ENCODE results near the gene PRPH2.

Gene PRPH2, protein sequence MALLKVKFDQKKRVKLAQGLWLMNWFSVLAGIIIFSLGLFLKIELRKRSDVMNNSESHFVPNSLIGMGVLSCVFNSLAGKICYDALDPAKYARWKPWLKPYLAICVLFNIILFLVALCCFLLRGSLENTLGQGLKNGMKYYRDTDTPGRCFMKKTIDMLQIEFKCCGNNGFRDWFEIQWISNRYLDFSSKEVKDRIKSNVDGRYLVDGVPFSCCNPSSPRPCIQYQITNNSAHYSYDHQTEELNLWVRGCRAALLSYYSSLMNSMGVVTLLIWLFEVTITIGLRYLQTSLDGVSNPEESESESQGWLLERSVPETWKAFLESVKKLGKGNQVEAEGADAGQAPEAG

DNA sequence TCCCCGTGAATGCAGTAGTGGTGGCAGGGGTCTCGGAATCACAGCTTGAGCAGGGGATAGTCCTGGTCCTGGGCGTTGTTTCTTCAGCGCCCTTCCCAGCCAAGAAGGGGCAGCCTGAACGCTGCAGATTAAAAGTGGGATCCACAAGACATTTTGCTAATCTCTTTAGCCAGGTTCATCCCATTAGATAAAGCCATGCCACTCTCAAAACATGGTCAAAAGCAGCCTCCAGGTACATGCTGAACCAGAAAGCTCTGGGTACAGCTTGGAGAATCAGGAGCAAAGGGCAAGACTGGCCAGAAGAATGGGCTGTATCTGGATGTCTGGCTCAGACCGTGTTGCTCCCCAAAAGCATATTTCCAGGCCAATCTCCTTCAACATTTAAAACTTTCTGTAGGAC, at the start of gene PRPH2:
TSS of gene PRPH2 (minus strand) at position 101 of the 400 bp plus-strand sequence. CDS start 263 bp downstream, outside the sequence.
- DNase-seq (ENCODE audit: low spot score), result no peak

DNA sequence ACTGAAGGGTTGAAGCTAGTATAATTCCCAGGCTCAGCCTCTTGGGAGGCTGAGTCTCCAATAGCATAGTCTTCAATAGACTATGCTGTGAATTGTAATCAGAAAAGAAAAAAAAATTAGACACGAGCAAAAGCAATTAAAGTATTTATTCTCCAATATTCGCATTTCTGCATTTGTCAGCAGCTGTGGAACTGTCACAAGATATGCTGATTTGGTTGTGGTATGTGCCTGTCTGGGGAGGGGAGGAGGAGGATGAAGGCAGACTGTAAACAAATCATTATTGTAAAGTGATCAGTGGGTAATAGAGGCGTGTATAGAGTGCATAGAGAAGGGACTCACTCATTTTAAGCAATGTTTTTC, 49.3 kb upstream of the PRPH2 start:
- DNase-seq (ENCODE audit: low spot score), result no peak

DNA sequence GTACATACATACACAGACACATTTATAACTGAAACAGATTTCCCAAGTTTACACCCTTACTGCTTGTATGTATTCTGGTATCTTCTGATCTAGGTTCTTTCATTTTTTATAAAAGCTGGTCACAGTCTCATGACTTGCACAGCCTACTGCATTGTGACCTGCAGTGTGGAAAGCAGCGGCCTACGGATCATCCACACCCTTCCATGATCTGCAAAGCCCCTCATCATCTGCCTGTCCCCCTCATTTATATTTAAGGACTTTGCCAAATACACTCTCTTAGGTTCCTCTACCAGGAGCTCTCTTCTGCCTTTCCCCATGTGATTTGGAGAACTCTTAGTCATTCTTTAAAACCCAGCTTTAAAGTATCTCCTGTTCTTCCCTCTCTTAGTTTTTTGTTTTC, 47.4 kb upstream of the PRPH2 start:
- DNase-seq (ENCODE audit: low spot score), result no peak

DNA sequence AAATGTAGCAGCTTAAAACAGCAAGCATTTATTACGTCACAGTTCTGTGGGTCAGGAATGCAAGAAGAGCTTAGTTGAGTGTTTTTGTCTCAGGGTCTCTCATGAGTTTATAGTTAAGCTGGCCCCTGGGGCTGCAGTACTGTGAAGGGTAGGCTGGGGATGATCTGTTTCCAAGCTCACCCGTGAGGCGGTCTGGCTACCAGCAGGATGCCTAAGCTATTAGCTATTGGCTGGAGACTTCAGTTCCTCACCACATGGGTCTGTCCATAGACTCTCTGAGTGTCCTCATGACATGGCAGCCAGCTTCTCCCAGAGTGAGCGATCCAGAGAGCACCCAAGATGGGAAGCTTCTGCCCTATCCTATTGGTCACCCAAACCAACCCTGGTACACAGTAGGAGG, 46.7 kb upstream of the PRPH2 start:
- DNase-seq (ENCODE audit: low spot score), result no peak

DNA sequence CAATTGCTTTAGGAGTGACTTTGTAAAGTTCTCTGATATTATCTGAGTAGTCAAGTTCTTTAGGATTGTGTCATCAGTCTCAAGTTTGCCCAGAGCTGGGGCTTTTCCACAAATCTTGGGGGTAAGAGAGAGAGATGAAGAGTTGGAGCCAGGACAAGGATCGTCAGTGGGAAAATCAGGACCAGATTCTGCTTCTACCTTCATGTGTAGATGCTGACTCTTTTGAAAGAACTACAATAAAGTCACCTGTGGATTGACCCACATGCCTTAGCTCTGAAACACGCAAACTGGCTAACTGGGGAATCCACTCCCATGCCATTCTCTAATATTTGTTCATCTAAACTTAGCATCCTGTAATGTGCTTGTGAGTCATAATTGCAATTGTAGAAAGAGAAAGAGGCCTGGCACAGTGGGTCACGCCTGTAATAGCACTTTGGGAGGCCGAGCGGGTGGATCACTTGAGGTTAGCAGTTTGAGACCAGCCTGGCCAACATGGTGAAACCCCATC, 43.8 kb upstream of the PRPH2 start:
- peak; percentile 57 for DNase-seq (ENCODE audit: low spot score)

DNA sequence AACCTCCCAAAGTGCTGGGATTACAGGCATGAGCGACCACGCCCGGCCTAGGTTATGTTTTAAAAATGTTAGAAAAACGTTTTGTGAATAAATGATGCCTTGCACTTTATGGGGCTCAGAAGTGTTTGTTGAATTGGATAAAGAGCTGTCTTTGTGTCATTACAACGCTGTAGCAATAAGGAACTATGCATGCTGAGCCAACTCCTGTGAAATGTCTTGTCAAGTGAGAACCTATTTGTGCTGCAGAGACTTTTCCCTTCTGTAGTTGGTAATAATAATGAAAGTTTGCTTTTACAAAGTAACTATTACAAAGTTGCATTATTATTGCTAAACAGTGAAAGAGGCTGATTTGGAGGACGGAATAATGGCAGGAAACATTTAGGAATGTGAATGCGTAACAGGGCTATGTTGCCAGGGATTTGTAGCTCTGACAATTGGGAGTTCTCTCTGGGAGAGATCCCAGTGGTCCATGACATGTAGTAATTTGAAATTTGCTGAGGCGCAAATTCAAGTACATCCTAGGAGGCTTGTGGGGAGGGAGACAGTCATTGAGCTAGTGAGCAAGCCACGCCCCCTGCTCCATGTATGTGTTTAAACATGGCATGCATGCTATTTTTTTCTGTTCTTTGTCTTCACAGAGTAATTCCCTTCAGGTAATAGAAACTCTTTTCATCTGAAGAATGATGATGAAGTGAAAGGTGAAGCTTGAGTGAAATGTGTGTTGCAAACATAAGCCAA, 42.7 kb upstream of the PRPH2 start:
- DNase-seq (ENCODE audit: low spot score), result no peak

DNA sequence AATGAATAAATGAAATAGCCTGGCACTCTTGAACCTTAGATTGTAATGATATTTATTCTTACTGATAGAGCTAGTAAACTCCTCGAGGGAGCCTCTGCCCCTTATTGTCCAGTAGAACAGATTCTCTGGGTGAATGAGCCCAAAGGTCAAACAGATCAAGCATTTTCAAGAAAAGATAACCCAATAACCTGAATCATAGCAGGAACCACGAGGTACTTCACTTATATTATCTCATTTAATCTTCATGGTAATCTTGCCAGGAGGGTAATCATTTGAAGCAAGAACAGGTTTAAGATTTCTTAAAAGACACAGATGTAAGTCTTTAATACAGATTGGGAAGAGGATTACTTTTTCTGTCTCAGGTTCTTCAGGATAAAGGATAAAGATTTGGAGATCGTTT, 40.6 kb upstream of the PRPH2 start:
- no peak for DNase-seq (ENCODE audit: low spot score)

DNA sequence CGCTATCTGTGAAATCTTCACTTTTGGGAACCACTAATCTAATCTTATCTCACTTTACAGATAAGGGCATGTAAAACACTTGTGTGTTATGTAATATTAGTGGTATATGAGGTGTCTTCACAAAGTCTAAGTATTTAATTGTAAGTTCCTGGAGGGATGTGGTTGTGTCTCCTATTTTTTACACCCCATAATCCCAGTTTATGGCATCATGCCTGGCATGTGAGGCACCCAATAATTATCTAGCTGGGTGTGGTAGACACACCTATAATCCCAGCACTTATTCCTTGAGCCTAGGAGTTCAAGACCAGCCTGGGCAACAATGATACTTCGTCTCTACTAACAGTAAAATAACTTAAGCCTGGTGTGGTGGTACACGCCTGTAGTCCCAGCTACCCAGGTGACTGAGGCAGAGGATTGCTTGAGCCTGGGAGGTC, 40.0 kb upstream of the PRPH2 start:
- no peak for DNase-seq (ENCODE audit: low spot score)

DNA sequence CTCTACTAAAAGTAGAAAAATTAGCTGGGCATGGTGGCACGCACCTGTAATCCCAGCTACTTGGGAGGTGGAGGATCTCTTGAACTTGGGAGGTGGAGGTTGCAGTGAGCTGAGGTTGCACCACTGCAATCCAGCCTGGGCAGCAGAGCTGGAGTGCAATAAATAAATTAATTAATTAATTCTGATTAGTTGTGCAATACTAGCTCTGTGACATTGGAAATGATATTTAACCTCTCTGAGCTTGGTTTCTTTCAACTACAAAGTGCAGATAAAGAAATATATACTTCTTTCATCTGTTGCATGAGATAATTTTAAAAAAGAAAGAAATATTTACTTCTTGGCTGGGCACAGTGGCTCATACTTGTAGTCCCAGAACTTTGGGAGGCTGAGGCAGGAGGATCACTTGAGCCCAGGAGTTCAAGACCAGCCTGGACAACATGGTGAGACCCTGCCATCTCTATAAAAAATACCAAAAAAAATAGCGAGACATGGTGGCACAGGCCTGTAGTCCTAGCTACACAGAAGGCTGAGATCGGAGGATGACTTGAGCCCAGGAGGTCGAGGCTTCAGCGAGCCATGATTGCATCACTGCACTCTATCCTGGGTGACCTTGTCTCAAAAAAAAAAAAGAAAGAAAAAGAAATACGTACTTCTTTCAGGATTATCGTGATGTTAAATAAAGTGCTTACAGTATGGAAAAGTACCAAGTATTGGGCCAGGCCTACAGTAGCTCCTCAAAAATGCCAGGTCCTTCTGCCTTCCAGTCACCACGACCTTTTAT, 39.1 kb upstream of the PRPH2 start:
- no peak for DNase-seq (ENCODE audit: low spot score)

DNA sequence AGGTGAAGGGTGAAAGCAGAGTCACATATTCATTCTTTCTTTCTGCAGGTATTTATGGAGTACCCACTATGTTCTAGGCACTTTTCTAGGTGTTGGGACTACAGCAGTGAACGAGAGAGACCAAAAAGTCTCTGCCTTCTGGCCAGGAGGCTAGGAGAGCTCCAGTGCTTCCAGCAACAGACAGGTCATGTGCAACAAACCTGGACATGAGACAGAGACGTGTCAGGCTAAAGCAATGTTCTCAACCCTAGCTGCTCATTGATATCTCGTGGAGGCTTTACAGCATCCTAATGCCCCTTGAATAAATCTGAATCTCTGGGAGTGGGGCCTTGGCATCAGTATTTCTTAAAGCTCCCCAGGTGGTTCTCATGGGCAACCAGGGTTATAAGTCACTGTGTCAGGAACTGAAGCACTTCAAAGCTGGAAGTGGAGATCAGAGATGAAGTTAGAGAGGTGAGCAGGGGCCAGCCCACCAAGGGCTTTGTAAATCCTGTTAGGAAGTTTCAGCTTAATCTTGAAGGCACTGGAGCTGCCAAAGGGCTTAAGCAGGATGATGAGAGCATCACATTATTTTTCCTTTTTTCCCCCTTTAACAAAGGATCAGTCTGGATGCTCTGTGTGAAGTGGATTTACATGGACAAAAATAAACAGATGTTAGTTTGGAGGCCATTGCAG, 36.5 kb upstream of the PRPH2 start:
- no peak for DNase-seq (ENCODE audit: low spot score)

DNA sequence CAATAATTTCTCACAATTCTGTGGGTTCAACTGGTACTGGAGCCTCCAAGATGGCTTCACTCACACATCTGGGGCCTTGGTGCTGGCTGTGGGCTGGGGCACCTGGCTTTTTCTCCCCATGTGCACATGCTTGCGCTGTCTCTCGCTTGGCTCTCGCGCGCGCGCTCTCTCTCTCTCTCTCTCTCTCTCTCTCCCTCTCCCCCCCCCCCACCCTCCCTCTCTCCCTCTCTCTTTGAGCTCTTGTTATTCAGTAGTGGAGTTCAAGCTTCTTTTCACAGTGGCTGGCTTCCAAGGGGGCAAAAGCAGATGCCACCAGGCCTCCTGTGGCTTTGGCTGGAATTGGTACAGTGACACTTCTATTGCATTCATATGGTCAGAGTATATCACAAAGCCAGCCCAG, 34.3 kb upstream of the PRPH2 start:
- no peak for DNase-seq (ENCODE audit: low spot score)

DNA sequence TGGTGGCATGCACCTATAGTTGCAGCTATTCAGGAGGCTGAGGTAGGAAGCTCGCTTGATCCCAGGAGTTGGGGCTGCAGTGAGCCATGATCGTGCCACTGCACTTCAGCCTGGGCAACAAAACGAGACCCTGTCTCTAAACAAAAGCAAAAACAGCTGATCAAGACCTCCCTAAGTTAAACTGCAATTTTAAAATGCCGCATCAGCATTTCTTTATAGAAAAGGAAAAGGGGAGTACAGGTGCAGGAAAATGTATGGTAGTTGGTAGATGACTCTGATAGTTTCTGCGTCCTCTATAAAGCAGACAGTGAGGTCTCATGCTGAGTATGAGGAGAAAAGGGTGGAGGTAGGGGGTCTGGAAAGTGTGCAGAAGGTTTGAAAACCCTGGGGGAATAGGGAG, 32.4 kb upstream of the PRPH2 start:
- no peak for DNase-seq (ENCODE audit: low spot score)

DNA sequence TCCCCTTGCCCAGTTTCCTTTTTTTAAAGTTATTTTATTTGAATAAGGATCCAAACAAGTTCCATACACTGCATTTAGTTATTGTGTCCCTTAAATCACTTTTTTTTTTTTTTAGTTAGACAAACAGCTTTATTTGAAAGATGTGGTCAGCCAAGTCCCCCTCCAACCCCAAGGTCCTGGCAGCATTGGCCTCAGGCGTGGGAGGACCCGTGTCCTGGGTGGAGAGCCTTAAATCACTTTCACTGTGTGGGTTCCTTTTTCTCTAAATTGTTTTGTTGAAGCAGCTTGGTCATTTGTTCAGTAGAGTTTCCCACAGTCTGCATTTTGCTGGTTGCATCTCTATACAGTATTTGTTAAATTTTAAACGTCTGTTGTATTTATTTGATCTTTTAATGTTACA, 28.7 kb upstream of the PRPH2 start:
- no peak for DNase-seq (ENCODE audit: low spot score)

DNA sequence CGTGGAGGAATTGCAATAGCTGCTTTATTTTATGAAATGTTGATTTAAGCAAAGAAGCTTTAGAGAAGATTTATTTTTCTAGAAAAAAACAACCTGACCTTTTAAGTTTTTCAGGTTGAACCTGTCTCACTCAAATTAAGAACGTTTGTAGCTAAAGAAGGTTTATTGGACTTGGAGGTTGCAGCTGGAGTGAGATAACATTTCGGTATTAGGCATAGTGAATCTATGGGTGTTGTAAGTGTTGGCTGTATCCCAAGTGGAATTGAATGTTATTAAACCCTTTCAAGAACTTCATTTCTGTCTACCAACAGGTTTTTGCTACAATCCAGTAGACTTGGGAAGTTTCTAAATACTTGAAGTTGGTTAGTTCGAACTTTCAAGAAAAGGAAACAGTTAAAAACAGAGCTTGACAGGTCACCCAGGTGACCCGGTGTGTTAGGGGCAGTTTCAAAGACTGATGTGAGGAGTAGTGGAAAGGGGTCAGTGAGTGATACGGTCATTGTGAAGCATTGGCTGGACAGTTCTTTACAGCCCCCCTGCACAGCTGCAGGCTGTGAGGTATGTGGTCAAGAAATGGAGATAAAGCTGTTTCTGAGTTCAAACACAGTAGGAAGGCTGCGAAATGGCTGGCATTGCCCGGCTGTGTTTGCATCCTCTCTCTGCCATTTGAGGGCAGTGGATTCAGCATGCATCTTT, 26.0 kb upstream of the PRPH2 start:
- no peak for DNase-seq (ENCODE audit: low spot score)

DNA sequence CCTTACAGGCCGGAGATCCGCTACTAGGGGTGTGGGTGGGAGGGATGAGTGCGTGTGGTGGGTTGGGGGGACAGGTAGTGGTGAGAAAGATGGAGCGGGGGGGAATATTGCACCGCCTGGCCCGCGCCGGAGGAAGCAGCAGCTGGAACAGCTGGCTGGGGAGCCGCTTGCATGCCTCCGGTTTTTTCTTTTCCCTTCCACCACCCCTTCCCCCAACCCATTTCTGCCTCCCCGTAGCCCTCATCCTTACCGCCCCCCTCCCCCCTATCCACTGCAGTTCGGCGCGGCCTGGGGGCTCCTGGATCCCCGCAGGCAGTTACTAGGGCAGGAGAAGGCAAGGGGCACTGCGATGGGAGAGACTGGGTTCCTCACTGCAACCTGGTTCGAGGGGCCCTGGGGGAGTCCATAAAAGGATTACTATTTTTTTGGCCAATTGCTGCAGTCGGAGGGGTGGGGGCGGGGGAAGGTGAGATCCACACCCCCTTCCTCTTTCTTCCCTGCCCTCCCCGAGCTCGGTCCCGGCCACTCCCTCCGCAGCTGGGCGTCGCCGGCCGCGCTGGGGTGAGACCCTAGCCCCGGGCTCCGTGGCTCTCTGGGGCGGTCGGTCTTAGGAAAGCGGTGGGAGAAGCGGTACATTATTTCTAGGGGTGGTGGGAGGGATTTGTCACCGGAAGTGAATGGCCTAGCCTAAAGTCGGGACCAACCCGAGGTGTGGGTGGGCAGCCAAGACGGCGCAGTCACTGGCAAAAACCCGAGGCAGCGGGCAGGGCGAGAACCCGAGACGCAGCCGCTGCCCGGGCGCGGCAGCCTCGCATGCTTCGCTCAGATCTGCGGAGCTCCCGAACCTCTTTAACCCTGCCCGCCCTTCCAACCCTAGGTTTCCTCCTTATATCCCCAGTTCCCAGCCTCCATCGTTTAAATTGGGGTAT, 24.3 kb upstream of the PRPH2 start:
- DNase-seq (ENCODE audit: low spot score), result peak; percentile 93

DNA sequence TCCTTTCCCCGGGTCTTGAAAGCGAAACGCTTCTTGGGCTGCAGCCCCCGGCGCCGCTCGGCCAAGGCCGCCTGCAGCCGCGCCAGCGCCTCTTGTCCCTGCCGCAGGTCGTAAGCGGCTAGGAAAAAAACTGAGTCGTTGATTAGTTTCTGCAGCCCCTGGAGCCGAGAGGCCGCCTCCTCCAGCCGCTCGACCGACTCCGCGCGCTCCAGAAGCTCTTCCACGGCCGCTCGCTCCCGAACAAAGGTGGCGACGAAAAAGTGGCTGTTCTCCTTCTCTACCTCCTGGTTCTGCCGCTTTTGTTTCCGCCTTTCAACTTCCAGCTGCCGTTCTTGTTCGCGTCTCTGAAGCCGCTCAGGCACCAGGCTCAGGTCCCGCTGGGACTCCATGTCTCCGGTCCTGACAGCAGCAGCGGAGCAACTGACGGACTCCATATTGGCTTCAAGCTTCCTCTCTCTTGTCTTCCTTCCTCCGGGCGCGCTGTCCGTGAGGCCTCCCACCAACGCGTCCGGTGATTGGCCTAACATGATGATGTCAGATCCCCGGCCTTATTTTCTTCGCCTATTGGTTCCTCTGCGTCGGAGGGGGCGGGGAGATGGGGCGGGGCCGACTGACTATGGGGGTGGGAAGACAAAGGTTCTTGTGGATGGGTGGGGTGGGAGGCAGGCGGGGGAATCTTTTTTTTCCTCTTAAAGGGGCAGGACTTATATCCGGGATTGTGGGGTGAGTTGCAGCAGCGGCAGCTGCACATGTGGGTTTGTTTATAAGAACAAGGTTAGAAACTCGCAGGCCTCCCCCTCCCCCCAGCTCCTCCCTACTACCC, 23.5 kb upstream of the PRPH2 start, which contains the start of gene TBCC:
TSS of gene TBCC (minus strand) at position 464 of the 823 bp plus-strand sequence. CDS start at position 434, 30 bp downstream.
- DNase-seq (ENCODE audit: low spot score), result peak; percentile 99

DNA sequence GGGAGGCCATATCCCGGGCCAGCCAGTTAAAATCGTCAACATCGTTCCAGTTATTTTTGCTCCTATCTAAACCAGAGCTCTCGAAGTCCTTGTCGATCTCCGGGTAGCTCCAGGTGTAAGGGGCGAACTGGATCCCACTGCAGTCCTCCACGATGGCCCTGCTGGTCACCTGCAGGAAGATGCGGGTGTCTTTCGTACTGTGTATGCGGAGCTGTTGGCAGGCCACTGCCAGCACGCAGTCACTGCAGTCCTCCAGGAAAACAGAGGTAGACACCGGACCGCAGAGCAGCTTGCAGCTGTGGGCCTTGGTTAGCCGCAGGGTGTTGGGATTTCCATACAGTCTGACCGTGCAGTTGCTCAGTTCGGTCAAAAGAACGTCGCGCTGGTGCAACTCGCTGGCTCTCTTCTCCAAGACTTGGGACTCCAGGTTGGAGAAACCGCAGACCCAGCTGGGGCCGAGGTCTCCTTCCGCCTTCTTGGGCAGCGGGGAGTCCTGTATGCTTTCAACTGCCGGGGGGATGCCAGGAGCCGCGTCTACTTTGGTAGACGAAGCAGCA, 22.8 kb upstream of the PRPH2 start:
- peak; percentile 41 for DNase-seq (ENCODE audit: low spot score)

DNA sequence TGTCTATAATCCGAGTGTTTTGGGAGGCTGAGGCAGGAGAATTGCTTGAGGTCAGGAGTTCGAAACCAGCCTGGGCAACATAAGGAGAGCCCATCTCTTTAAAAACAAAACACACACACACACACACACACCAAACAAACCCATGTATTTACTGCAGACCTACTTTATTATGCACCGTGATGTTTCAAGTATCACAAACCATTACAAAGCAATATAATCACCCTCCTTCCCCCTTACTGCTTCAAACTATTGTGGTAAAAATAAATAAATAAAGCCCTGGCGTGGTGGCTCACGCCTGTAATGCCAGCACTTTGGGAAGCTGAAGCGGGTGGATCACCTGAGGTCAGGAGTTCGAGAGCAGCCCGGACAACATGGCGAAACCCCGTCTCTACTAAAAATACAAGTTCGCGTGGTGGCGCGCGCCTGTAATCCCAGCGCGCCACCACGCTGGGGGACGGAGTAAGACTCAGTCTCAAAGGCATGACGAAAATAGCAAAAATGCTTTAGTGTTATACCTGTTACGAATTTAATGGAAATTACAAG, 22.0 kb upstream of the PRPH2 start:
- no peak for DNase-seq (ENCODE audit: low spot score)

Measured in GM03348 (cell line).